Stimulated activated CD4-positive, alpha-beta T cell treated with anti-CD3 and anti-CD28 coated beads, Interleukin-15, amount 100 ng/mL, for 1 hour (primary cell): ENCODE data around the gene TMEM33.
"Not testable (repeated sequence)": the region's sequence is repeated elsewhere in the genome, so short reads cannot be mapped to it uniquely, and the experiment has no call there.

Experiments used
- DNase-seq, 2 donors: peaks; one replicate each; pipeline ENCODE4 v3.0.0-alpha.2; 2020; ENCODE audit warnings: low read depth in 1 of 2, low spot score in 1 of 2

Gene TMEM33, protein sequence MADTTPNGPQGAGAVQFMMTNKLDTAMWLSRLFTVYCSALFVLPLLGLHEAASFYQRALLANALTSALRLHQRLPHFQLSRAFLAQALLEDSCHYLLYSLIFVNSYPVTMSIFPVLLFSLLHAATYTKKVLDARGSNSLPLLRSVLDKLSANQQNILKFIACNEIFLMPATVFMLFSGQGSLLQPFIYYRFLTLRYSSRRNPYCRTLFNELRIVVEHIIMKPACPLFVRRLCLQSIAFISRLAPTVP

DNA sequence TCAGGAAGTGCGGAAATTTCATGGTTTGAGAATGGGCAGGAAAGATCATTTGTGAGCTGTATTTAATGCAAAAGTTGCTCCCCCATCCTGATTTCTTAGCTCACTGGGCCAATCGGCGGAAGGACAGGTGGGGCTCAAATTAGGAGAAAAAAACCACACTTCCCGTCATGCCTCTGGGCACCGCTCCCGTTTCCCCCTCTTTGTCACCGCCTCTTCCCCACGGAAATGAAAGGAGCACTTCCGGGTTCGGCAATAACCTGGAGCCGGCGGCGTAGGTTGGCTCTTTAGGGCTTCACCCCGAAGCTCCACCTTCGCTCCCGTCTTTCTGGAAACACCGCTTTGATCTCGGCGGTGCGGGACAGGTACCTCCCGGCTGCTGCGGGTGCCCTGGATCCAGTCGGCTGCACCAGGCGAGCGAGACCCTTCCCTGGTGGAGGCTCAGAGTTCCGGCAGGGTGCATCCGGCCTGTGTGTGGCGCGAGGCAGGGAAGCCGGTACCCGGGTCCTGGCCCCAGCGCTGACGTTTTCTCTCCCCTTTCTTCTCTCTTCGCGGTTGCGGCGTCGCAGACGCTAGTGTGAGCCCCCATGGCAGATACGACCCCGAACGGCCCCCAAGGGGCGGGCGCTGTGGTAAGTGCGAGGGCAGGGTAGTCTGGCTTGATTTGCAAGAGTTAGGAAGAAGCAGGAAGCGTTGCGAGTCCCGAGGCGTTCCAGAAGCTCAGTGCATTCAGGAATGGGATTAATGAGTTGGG lies at the start of gene TMEM33:
Gene TMEM33, plus strand, starts transcription at position 529 of the 751 bp plus-strand sequence. Its CDS starts 56 bp downstream, at position 585.
- peak; percentile 52 to 59 for DNase-seq

DNA sequence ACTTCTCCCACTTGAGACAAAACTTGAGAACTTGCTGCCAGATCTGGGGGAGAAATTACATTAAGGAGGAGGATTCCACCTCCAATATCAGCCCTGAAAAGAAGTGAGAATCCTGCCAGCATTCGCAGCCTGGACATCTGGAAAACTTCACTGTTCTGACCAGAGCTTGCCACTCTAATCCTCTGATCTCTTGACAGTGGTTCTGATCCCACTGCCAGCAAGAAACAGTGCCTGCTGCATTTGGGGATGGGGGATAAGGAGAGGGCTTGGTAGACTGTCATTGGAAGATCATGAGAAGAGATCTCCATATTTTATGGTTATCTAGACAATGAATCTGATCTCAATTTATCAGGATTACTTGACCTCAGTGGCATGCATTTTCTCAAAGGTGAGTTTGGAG lies 49.8 kb upstream of the TMEM33 start:
- DNase-seq: no peak

DNA sequence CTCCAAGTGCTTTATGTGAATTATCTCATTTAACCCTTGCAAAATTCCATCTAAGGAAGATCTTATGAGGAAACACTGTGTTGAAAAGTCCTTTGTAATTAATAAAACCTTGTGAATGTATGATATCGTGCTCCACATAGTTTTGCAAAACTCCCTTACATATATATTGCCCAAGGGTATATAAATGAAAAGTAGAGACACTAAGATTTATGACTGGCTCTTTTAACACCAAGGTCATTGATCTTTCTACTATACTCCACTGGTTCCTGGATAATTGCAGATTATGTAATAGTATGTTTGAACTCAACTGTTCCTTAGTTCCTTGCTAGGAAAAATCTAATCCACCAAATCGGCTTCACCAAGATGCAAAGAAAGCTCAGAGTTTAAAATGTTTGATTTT lies 48.0 kb upstream of the TMEM33 start:
- DNase-seq: no peak

DNA sequence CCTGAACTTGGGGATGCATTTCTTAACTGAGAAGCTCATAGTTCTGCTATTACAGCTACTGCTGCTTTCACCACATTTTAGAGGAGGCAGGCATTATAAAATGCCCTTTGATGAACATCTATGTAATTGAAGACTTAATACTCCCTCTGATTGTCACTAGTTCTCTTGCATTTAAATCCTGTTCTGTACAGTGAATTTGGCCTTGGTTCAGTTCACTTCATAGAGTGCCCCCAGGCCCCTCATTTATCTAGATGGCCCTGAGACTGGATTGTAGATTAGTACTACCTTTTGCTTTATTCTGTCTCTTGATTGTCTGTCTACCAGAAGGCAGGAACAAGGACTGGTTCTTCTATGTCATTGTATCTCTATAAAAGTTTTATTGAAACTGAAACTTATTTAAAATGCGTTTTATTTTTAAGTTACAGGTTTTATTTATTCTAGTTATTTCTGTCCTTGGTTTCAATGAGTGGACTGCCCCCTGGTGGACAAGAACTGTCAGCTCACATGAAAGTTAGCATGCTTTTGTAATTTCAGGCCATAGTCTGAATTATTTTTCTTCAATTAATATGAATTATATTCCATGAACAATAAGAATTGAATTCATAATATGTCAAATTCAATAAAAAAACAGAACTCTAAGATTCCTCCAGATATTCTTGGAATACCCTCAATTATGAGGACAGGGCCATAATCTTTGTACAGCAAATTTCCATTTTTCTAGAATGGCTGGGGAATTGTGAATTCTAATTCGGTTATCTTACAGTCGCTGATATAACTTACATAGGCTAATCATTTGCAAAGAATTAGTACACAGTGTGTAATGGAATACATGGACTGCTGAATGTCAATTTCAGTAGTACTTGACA lies 47.2 kb upstream of the TMEM33 start:
- no peak for DNase-seq

DNA sequence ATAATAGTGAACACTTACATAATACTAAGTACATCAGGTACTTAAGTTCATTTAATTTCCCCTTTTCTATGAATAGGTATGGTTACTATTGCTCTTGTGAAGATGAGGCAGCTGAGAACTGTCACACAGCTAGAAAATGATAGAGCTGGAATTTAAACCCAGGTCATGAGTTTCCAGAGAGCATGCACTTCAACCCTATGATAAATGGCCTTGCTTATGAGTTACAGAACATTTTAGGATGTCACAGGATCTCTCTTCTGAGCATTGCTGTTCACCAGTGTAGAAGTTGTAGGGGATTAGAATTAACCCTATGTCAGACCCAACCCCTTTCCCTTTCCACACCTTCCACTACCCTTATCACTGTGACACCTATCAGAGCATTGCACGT lies 46.5 kb upstream of the TMEM33 start:
- no peak for DNase-seq

DNA sequence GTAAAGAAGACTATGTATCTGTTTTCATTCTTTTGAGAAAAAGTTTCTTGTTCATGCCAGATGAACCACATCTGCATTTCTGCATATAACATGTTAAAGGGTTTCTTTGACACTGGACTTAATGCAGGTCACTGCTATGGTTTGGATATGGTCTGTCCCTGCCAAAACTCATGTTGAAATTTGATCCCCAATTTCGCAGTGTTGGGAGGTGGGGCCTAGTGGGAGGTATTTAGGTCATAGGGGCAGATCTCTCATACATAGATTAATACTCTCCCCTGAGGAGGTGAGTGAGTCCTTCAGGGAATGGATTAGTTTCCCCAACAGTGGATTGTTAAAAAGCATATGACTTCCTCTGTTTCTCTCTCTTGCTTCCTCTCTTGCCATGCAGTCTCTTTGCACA lies 45.9 kb upstream of the TMEM33 start:
- no peak for DNase-seq

DNA sequence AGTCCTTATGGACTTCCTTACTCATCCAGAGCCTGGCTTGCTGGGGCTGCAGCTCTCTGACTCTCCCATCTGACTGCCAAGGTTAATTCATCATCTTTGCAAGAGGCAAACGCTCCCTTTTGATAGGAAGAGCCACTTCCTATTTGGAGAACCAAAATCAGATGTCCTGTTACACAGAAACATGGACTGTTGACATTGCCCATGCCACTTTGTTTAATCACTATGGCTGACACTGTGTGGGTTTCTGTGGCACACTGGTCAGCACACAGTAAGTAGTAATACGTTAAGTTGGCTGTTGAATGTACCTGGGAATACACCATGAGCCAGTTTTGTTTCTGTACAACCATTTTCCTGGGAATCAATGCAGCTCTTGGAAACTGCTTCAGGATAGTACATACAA lies 45.1 kb upstream of the TMEM33 start:
- no peak for DNase-seq

DNA sequence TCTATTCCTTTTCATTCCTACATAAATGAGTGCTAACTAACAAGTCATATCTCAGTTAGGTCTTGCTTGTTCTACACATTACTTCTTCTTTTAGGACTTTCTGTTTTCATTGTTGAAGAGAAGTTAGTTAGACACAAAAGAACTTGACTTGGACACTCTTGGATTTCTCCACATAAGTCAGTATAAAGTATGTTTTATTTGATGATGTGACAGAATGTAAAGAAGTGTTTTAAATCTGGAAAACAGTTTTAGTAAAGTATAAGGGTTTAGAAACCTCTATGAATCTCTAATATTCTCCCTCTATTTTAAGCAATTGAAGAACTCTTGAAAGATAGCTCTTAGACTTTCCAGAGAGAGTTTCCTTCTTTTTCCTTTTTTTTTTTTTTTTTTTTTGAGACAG lies 38.6 kb upstream of the TMEM33 start:
- no peak for DNase-seq

DNA sequence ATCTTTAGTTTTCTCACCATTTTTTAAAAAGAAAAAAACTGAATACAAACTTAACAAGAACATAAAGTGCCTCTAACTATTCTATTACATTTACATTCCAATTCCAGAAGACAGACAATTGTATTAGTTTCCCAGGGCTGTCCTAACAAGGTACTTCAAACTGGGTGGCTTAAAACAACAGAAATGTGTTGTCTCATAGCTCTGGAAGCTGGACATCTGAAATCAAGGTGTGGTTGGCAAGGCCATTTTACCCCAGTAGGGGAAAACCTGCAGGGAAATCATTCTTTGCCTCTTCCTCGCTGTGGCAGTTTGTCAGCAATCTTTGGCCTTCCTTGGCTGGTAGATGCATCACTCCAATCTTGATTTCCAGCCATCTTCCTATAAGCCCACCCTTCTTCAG lies 37.5 kb upstream of the TMEM33 start:
- no peak for DNase-seq

DNA sequence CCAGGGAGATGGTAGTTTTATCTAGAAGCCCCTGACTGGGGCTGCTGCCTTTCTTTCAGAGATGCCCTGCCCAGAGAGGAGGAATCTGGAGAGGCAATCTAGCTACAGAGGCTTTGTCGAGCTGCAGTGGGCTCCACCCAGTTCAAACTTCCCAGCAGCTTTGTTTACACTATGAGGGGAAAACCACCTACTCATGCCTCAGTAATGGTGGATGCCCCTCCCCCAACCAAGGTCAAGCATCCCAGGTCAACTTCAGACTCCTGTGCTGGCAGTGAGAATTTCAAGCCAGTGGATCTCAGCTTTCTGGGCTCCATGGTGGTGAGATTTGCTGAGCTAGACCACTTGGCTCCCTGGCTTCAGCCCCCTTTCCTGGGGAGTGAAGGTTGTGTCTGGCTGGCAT lies 26.1 kb upstream of the TMEM33 start:
- not testable (repeated sequence) for DNase-seq

DNA sequence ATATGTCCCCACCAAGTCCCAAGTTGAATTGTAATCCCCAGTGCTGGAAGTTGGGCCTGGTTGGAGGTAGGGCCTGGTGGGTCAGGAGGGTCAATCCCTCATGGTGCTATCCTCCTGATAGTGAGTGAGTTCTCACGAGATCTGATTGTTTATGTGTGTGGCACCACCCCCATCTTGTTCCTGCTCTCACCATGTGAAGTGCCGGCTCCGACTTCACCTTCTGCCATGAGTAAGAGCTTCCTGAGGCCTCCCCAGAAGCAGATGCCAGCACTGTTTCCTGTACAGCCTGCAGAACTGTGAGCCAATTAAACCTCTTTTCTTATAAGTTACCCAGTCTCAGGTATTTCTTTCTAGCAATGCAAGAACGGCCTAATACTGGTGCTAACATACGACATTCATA lies 22.7 kb upstream of the TMEM33 start:
- DNase-seq: no peak

DNA sequence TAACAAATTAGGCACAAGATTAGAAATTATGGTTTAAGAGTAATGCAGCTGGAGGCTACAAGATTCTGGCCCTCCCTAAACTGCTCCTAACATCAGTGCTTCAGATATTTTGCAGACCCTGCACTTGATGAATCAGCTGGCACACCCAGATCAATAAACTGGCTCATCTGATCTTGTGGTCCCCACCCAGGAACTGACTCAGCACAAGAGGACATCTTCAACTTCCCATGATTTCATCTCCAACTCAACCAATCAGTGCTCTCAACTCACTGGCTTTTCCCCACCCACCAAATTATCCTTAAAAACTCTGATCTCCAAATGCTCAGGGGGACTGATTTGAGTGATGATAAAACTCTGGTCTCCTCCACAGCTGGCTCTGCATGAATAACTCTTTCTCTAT lies 21.7 kb upstream of the TMEM33 start:
- DNase-seq: no peak

DNA sequence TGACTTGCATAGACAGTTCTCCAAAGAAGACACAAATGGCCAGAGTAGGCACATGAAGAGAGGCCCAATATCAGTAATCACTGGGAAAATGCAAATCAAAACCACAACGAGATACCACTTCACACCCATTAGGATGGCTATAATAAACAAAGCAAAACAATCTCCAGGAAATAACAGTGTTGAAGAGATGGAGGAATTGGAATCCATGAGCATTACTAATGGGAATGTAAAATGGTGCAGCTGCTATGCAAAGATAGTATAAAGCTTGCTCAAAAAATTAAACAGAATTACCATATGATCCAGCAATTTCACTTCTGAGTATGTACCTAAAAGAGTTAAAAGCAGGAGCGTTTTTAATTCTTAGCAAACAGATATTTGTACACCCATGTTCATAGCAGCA lies 17.0 kb upstream of the TMEM33 start:
- DNase-seq: no peak

DNA sequence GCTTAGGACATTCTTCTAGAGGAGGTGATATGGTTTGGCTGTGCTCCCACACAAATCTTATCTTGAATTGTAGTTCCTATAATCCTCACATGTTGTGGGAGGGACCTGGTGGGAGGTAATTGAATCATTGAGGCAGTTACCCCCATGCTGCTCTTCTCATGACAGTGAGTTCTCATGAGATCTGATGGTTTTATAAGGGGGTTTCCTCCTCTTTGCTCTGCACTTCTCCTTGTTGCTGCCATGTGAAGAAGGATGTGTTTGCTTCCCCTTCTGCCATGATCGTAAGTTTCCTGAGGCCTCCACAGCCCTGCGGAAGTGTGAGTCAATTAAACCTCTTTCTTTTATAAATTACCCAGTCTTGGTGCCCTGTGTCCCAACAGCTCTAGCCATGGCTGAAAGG lies 14.8 kb upstream of the TMEM33 start:
- not testable (repeated sequence) for DNase-seq

DNA sequence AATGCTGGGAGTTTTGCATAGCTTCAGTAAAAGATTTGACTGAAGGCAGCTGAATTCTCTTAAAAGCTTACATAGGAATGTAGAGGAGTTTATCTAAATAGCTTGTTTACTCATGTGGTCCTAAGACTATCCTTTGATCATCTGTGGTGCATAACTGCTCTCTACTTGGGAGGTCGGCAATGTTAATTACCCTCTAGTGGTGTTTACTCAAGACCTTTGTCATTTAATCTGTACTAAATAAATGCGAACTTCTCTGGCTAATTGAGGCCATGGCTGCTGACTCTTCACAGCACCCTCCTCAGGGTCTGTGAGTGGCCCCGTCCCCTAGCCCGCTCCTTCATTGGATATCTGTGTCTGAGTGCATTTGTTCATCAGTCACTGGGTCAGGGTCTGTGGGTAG lies 13.8 kb upstream of the TMEM33 start:
- DNase-seq: no peak

DNA sequence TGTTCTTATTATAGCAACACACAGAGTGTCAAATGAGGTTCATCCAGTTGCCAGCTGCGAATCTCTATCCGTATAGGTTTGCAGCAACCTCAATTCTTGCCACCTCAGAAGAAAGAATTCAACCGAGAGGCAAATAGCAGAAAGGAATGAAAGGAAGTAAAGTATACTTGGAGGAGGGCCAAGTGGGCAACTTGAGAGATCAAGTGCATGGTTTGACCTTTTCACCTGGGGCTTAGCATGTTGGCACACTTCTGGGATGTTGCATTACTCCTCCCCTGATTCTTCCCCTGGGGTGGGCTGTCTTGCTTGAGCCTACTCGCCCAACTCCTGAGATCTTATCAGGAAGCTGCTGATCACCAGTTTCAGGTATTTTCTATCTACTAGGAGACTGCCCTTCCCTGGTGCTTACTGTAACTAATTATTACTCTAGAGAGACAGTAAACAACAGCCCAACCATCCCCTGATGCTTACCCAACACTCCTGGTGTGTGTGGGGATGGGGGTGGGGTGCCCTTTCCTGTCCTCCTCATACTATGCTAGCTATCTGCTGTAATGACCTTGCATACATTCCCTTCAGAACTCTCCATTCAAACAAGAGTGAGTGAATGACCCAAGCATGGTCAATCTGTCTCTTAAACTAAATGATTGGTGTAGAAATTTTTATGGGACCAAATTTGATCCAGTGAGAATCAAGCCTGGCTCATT lies 7.3 kb upstream of the TMEM33 start:
- DNase-seq: no peak

DNA sequence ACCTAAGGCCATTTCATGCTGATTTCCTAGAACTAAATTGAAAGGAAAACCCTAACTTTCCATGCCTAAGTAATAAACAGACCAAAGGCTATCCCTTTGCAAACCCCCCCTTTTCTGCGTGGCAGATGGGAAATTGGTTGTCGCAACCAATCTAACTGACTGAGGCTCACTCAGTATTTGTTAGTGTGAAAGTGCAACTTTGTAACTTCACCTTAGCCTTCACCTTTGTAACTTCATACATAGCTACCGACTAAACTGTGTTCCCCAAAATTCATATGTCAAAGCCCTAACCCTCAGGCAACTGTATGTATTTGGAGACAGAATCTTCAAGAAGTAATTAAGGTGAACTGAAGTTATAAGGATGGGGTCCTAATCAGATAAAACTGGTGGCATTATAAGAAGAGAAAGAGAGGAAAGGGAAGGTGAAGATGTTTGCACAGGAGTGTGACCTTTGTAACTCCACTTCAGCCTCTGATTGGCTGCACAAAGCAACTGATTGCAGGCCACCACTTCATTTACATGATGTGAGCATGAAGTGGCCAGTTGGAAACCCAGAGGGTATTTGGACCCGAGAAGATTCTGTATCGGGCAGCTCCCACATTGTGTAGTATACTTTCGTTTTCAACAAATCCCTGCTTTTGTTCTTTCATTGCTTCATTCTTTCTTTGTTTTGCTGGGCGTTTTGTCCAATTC lies 4.9 kb upstream of the TMEM33 start:
- no peak for DNase-seq

DNA sequence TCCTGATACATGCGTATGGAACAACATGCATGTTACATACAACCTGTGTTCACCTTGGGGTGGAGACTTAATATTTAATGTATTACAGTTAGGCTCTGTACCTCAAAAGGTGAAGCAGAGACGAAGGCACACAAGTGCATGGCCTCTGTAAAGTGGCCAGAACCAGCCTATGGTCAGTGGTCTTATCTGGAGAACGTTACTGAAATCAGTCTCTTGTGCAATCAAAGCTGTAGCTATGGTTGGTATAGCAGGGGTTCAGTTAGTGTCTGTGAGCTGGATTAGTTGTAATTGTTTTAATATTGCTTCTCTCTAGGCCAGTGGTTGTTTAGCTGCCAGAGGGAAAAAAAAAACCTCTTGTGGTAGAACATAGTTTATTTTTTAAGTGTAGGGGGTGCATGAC lies 2.2 kb upstream of the TMEM33 start:
- no peak for DNase-seq

DNA sequence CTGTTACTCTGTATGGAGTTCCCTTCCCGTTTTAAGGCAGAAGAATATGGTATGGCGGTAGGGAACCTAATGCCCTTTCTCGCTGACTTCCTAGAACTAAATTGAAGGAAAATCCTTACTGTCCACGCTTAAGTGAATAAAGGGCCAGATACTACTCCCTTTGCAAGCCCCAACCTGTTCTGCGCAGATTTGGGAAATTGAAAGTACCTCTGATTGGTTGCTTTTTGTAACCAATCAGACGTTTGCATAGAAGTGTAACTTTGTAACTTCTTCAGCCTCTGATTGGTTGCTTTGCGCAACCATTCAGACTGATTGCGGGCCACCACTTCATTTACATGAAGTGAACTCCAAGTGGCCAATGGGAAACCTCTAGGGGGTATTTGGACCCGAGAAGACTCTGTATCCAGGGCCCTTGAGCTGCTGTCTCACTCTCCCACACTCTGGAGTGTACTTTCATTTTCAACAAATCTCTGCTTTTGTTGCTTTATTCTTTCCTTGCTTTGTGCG lies 1.2 kb upstream of the TMEM33 start:
- DNase-seq: no peak

DNA sequence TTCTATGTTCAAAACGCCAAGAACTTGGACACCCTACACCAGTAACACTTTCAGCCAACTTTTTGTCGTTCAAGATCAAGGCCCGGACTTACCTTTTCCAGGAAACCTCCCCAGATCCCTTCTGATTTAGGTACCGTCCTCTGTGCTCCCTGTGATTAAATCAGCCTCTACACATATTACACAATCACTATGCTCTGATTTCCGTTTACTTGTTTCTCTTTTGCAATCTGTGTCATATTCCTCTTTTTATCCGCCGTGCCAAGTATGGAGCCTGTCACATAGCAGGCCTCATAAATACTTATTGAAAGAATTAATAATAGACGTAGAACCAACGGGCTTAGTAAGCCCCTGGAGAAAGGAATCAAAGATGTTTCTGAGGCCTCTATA lies 722 bp upstream of the TMEM33 start:
- DNase-seq: no peak

DNA sequence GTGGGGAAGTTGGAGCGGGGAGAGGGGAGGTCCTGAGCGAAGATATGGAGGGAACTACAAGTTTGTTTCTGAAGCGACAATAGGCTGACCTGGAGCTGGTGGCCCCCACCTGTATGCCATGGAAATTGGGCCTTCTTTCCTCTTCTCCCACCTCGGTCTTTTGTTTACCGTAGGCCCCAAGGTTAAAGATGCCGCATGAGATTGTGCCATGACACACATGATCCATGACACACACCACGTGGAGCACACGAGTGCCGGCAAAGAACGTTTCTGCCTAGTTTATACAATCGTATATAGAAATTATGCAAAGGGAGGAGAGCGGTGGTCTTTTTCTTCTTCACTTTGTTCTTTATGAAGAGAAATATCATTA lies 408 bp downstream of the TMEM33 start:
- DNase-seq: peak in 1 of 2 donors; percentile 3
